K562 (cell line): Measurements from ENCODE around the gene PRRC2C.

Experiments
- ATF3 ChIP-seq, 2 experiments: fragments of 450-650 bp in 1 of 2; sonication (generic) in 1 of 2; formaldehyde crosslinking in 1 of 2; IDR thresholded peaks in 1 of 2; conservative IDR thresholded peaks in 1 of 2; 2 replicates each; pipeline versions ENCODE4 v1.6.1 to v1.8.1; 2016 to 2023; ENCODE audit warnings: mild to moderate bottlenecking in 2 of 2, moderate library complexity in 2 of 2, inconsistent platforms in 1 of 2, missing genetic modification reagents in 1 of 2
- CHD2 ChIP-seq: IDR thresholded peaks from 2 replicates; pipeline ENCODE4 v1.6.1; 2011; ENCODE audit warnings: low read depth, low read length
- CTCF ChIP-seq, 3 experiments: IDR thresholded peaks in 2 of 3; conservative IDR thresholded peaks in 1 of 3; 2 replicates each; pipeline ENCODE4 v1.5.1; 2011 to 2012; ENCODE audit warnings: low read length in 3 of 3, mild to moderate bottlenecking in 3 of 3, control low read depth in 2 of 3, improper control_type of control experiment in 1 of 3, inconsistent platforms in 1 of 3, low read depth in 1 of 3, mixed read lengths in 1 of 3, moderate library complexity in 1 of 3; ENCODE audit not compliant: insufficient read depth in 2 of 3
- GATAD2B ChIP-seq: fragments of 450-650 bp; IDR thresholded peaks from 2 replicates; pipeline ENCODE4 v1.6.1; 2017; ENCODE audit warnings: mild to moderate bottlenecking, borderline replicate concordance
- MTF1 ChIP-seq: fragments of 250-450 bp; sonication (Bioruptor Pico); IDR thresholded peaks from 2 replicates; pipeline ENCODE4 v1.9.0; 2021; ENCODE audit warnings: moderate library complexity, mild to moderate bottlenecking, inconsistent platforms, borderline replicate concordance
- NCOA2 ChIP-seq, 2 experiments: fragments of 450-650 bp; IDR thresholded peaks; 2 replicates each; pipeline ENCODE4 v1.6.1; 2018; ENCODE audit warnings: mild to moderate bottlenecking in 2 of 2, moderate library complexity in 1 of 2; ENCODE audit not compliant: partially characterized antibody in 2 of 2
- USF1 ChIP-seq: sonication (generic); formaldehyde crosslinking; IDR thresholded peaks from 2 replicates; pipeline ENCODE4 v1.9.0; 2022; ENCODE audit warnings: mild to moderate bottlenecking, missing genetic modification reagents
- ZFP36 ChIP-seq: fragments of 150-350 bp; IDR thresholded peaks from 2 replicates; pipeline ENCODE4 v1.6.1; 2018; ENCODE audit warnings: low read length, low read depth; ENCODE audit not compliant: partially characterized antibody
- ZNF277 ChIP-seq: fragments of 250-450 bp; sonication (Bioruptor Pico); IDR thresholded peaks from 2 replicates; pipeline ENCODE4 v1.8.0; 2022; ENCODE audit warnings: inconsistent platforms, mild to moderate bottlenecking, moderate library complexity, borderline replicate concordance

GRCh38 chr1:171641076-171641864 lies 155.9 kb downstream of the PRRC2C start:
- TF ChIP-seq ATF3 (IDR thresholded peaks at IDR 0.05) = no peak
- no peak for TF ChIP-seq ATF3 (CRISPR knock-in tag; conservative IDR thresholded peaks at IDR 0.05)
- no peak for TF ChIP-seq NCOA2 (IDR thresholded peaks at IDR 0.05; ENCODE audit: partially characterized antibody in 2 of 2)
- peak; percentile 32 to 86 (median 69); a peak in 5 of 6 replicates for TF ChIP-seq CTCF (IDR thresholded peaks at IDR 0.05 in 2 of 3, conservative IDR thresholded peaks at IDR 0.05 in 1 of 3; ENCODE audit: insufficient read depth in 2 of 3, low read depth in 1 of 3, low read length in 3 of 3)
- TF ChIP-seq USF1 = no peak
- no peak for TF ChIP-seq MTF1 (CRISPR knock-in tag)
- TF ChIP-seq ZFP36 = no peak
- TF ChIP-seq GATAD2B = no peak
- TF ChIP-seq ZNF277 (CRISPR knock-in tag) = no peak
- no peak for TF ChIP-seq CHD2
